ENCODE results near the gene PMIS2. TPM values are rescaled to one million over a fixed set of nuclear protein-coding genes. Genes with fewer than 3 reads are reported as not detected.

The PMIS2 gene
- total and polyA plus RNA-seq, 8 donors, result not detected

DNA sequence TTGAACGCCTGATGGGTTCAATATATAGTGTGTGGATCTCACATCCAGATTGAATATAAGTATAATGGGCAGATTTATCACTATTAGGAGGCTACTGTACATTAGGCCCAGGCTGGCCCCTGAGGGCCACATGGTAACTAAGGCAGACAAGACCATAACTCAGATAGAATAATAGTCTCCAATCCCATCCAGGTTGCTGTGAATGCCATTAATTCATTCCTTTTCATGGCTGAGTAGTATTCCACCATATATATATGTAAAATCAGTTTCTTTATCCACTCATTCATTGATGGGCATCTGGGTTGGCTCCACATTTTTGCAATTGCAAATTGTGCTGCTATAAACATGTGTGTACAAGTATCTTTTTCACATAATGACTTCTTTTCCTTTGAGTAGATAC lies 8.1 kb upstream of the PMIS2 start:
- peaks cover 6 to 31% (median 25%) of the 10 kb centered on the region in 4 donors for H3K9me3 ChIP-seq
- TF ChIP-seq, protein P1, sequence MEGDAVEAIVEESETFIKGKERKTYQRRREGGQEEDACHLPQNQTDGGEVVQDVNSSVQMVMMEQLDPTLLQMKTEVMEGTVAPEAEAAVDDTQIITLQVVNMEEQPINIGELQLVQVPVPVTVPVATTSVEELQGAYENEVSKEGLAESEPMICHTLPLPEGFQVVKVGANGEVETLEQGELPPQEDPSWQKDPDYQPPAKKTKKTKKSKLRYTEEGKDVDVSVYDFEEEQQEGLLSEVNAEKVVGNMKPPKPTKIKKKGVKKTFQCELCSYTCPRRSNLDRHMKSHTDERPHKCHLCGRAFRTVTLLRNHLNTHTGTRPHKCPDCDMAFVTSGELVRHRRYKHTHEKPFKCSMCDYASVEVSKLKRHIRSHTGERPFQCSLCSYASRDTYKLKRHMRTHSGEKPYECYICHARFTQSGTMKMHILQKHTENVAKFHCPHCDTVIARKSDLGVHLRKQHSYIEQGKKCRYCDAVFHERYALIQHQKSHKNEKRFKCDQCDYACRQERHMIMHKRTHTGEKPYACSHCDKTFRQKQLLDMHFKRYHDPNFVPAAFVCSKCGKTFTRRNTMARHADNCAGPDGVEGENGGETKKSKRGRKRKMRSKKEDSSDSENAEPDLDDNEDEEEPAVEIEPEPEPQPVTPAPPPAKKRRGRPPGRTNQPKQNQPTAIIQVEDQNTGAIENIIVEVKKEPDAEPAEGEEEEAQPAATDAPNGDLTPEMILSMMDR (IDR thresholded peaks at IDR 0.05), result no peak
- TF ChIP-seq POLR2AphosphoS5 (IDR thresholded peaks at IDR 0.05), result no peak
- no peak for TF ChIP-seq EP300 (IDR thresholded peaks at IDR 0.05)
- no peak for TF ChIP-seq POLR2A (IDR thresholded peaks at IDR 0.05)
- no peak overlapping the region for H3K4me3 ChIP-seq
- no peaks in the 10 kb centered on the region for H3K4me1 ChIP-seq
- H3K27ac ChIP-seq, result no peak overlapping the region
- H3K36me3 ChIP-seq, result no peaks in the 10 kb centered on the region
- intact Hi-C loops (cut with DNase I; ENCODE audit: low total_unique reads), result no loop called here
- peaks cover 0 to 16% (median 0%) of the 10 kb centered on the region in 3 donors for H3K27me3 ChIP-seq
- WGBS, 5 donors, result 76 to 93% (median 81%) methylated on average over 1 of the region's 1 CpG
- no peak for DNase-seq

DNA sequence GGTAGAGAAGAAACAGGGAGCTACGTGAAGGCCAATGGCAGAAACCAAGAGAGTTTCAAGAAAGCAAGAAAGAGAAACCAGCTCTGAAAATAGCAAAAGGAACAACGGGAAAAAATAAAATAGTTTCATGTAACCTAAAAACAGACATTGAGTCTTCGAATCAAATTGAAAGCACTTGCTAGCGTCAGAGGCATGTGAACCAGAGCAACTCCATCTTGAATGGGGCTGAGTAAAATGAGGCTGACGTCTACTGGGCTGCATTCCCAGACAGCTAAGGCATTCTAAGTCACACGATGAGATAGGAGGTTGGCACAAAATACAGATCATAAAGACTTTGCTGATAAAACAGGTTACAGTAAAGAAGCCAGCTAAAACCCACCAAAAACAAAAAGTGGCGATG lies 7.3 kb upstream of the PMIS2 start:
- Histone ChIP-seq H3K36me3 (no peaks in the 10 kb centered on the region), H3K27ac (no peak overlapping the region), H3K4me1 (no peaks in the 10 kb centered on the region), H3K9me3 (peaks cover 6 to 31% (median 25%) of the 10 kb centered on the region in 4 donors), H3K4me3 (no peak overlapping the region), H3K27me3 (peaks cover 0 to 22% (median 3%) of the 10 kb centered on the region in 3 donors)
- 63 to 70% (median 66%) methylated on average over 7 of the region's 7 CpGs for WGBS, 5 donors
- TF ChIP-seq EP300 (IDR thresholded peaks at IDR 0.05) (no peak), POLR2A (IDR thresholded peaks at IDR 0.05) (no peak), POLR2AphosphoS5 (IDR thresholded peaks at IDR 0.05) (no peak)
- TF ChIP-seq, protein P1 (IDR thresholded peaks at IDR 0.05), result no peak
- no peak for DNase-seq
- intact Hi-C loops (cut with DNase I; ENCODE audit: low total_unique reads), result no loop called here

DNA sequence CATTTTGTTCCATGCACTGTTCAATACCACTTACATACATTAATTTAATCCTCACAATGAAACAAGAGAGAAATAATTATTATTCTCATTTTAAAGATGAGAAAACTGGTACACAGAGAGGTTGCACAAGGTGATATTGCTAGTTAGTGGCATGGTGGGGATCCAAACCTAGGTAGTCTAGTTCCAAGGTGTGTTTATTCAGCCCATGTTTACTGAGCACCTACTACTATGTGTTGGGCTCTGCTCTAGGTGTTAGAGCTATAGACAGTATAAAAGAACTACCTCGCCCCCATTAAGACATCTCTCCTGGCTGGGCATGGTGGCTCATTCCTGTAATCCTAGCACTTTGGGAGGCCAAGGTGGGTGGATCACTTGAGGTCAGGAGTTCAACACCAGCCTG lies 3.2 kb upstream of the PMIS2 start:
- Histone ChIP-seq H3K27me3 (peaks cover 0 to 34% (median 9%) of the 10 kb centered on the region in 3 donors), H3K27ac (no peak overlapping the region), H3K36me3 (no peaks in the 10 kb centered on the region), H3K9me3 (peaks cover 0 to 6% (median 0%) of the 10 kb centered on the region in 4 donors), H3K4me1 (no peaks in the 10 kb centered on the region), H3K4me3 (no peak overlapping the region)
- DNase-seq, result no peak
- no peak for TF ChIP-seq EP300 (IDR thresholded peaks at IDR 0.05)
- no peak for TF ChIP-seq POLR2A (IDR thresholded peaks at IDR 0.05)
- TF ChIP-seq POLR2AphosphoS5 (IDR thresholded peaks at IDR 0.05), result no peak
- TF ChIP-seq, protein P1 (IDR thresholded peaks at IDR 0.05), result no peak
- WGBS, 5 donors, result 79 to 90% (median 80%) methylated on average over 1 of the region's 1 CpG
- intact Hi-C loops (cut with DNase I; ENCODE audit: low total_unique reads), result no loop called here

DNA sequence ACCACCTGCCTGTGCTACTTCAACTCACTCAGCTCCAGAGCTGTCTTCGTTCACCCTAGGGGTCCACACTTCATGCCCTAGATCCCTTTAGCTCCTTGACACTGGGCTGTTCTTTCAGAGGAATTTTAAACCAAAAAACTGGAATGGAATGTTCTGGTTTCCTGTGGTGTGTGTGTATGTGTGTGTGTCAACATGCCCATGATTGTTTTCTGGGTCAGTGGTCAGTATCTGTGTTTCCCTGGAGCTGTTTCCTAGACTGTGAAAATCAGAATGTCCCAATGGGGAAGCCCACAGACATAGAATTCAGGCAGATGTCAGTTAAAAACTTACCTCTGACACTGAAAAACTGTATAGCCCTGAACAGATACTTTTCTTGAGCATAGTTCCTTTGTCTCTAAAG lies 1.3 kb downstream of the PMIS2 start:
- no peaks in the 10 kb centered on the region for H3K4me1 ChIP-seq
- no peak for TF ChIP-seq POLR2AphosphoS5 (IDR thresholded peaks at IDR 0.05)
- TF ChIP-seq EP300 (IDR thresholded peaks at IDR 0.05), result no peak
- no peak for TF ChIP-seq POLR2A (IDR thresholded peaks at IDR 0.05)
- TF ChIP-seq, protein P1 (IDR thresholded peaks at IDR 0.05), result no peak
- DNase-seq, result no peak
- no peaks in the 10 kb centered on the region for H3K36me3 ChIP-seq
- 25 to 46% (median 32%) methylated on average over 1 of the region's 1 CpG for WGBS, 5 donors
- H3K9me3 ChIP-seq, result no peaks in the 10 kb centered on the region
- H3K4me3 ChIP-seq, result no peak overlapping the region
- intact Hi-C loops (cut with DNase I; ENCODE audit: low total_unique reads), result no loop called here
- no peak overlapping the region for H3K27ac ChIP-seq
- peaks cover 0 to 44% (median 9%) of the 10 kb centered on the region in 3 donors for H3K27me3 ChIP-seq
